Inflammatory macrophage treated with lipopolysaccharide for 1 hour (primary cell): Measurements from ENCODE around the gene RIMKLA.

Source experiments
- DNase-seq, 2 donors: peaks; one replicate each; pipeline ENCODE4 v3.0.0-alpha.2; 2020 to 2022

RIMKLA gene

GRCh38 chr1:42372796-42373195, 7.8 kb upstream of the RIMKLA start:
- no peak for DNase-seq

DNA sequence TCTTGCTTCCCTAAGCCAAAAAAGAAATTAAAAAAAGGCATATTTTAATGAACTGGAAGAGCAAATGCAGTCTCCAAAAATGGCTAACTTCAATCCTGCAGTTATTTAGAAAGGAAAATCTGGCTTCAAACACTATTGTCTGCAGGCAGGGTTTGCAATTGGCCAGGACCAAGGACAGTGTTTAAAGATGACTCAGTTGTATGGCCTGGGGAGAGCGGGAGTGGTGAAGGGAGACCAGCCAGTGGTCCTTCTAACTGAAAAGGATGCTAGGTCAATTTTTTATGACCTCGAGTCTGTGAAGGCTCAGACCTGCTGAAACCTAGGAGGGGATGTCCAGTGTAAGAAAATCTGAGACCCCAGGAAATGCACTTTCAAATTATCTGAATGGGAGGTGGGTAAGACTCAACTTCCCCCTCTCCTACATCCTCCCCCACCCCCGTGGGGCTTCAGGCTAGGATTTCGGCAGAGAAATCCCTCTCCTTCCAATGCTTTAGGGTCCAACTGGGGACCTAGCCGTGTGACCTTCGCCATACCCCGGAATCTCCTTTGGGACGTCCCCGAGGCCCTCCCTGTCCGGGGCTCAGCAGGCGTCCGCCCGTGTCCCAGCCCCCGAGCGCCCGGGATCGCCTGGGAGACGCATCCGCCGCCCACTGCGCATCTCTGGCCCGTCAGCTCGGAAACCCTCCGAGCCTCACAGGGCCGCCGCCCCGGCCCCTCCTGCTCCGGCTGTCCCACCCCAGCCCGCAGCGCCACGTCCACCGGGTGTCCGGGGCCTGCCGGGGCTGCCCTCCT, 602 bp upstream of the RIMKLA start:
- DNase-seq, result no peak

GRCh38 chr1:42381280-42381673, 685 bp downstream of the RIMKLA start:
- DNase-seq, result no peak

- no peak for DNase-seq
Observed at GRCh38 chr1:42385283-42385682, 4.7 kb downstream of the RIMKLA start.

- DNase-seq, result no peak
Observed at GRCh38 chr1:42386051-42386450, 5.5 kb downstream of the RIMKLA start.

DNA sequence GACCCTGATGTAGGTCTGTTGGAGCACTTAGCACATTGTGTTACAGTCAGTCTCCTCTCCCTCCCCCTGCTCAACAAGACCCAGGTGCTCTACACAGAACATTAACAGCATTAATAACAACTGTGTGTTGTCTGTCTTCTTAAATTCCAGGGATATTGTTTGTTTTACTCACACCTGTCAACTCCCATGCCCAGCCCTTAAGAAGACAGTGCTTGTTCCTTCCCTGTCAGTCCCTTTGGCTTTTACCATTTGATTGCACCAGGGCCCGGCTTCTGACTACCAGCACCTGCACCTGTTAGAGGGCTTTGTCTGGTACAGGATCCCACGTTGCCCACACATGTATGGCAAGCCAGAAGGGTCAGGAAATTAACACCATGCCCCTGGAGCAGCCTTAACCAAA, 11.7 kb downstream of the RIMKLA start:
- no peak for DNase-seq

- no peak for DNase-seq
Observed at GRCh38 chr1:42392967-42393848, 12.6 kb downstream of the RIMKLA start.

DNA sequence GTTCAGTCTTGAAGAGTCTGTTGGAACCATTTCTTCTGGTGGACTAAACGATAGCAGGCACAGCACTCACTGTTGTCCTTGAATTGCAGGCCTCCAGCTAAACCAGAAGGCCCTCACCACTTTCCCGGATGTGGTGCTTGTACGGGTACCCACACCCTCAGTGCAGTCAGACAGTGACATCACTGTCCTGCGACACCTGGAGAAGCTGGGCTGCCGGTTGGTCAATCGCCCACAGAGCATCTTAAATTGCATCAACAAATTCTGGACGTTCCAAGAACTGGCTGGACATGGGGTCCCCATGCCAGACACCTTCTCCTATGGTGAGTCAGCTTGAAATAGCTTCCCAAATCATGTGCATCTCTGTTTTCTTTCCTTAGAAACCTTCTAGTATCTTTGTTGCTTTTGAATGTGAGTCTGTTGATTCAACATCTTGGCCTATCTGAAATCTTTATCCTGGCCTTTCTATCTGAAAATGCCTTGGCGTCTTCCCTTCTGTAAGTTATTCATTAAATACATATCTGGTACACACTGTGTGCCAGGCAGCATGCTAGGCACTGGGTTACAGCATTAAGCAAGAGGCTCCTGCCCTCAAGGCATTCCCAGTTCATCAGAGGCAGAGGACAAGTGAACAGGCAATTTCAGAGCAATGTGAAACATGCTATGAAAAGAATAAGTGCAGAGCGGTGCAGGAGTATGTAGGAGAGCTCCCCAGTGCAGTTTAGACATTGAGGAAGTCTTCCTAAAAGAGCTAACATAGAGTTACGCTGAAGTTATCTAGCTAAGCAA, 18.9 kb downstream of the RIMKLA start:
- DNase-seq, result no peak

DNA sequence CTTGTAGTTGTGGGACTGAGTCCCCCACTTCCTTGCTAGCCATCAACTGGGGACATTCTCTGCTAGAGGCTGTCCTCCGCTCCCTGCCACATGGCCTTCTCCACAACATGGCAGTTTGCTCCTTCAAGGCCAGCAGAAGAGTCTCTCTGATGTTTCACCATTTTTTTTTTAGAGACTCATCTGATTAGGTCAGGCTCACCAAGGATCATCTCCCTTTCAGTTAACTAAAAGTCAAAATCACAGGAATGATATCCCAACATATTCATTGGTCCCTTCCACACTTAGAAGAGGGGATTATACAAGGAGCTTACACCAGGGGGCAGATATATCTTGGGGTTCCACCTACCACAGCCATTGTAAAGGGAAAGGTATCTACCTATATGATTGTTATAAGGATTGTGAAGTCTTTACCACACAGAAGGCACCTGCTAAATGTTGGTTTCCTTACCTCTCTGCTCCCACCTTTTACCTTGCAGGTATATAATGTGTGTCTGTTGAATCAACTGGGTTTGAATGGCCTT, 23.3 kb downstream of the RIMKLA start:
- DNase-seq, result peak in 1 of 2 donors; percentile 7

- DNase-seq, result no peak
Observed at GRCh38 chr1:42414551-42415496, 34.2 kb downstream of the RIMKLA start.

GRCh38 chr1:42417166-42417565, 36.6 kb downstream of the RIMKLA start:
- no peak for DNase-seq

DNA sequence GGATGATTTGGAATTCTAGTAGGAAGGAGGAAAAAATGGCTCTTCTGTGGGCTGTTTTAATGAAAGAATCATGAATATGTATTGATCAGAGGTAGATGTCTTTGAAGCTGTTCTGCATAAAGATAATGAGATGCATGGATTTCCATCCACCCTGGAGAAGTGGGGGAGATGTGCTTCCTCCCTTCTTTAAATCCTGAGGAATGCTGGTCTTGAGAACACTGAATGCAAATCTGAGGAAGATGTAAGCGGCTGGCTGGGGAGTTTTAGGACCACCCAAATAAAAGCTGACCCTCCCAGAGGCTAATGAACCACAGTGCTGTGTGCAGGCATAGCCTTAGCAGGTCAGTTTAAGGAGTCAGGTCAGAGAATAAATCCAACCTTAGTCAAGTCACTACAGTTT, 37.9 kb downstream of the RIMKLA start:
- DNase-seq, result no peak

DNA sequence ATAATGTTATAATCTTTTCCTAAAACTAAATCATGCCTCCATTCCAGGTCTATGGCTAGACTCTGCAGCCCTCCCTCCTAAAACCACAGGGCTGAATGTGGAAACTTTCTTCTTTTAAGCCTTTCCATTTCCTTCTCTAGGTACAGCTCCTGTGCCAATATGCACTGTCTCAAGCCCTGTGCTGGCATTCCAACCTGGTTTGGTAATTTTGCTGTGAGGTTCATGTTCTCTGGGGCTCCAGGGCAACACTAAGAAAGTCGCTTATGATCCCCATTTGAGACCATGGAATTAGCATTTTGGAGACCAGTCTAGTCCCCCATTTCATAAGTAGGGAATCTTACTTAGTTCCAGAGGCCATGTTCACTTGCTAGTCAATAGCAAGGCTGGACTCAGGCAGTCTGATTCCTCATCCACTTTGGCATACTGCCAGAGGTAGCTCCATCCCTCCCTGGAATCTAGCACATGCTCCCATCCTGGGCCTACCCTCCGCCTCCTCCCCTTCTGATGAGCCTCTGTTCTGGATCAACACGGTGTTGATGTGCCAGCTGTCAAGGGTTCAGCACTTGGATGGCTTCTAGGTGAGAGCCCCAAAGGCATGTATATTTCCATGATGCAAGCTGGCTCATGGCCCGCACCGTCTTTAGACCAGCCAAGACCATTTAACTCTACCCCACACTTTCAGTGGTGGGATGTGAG, 38.7 kb downstream of the RIMKLA start:
- DNase-seq, result no peak

GRCh38 chr1:42420121-42420520, 39.5 kb downstream of the RIMKLA start:
- no peak for DNase-seq

DNA sequence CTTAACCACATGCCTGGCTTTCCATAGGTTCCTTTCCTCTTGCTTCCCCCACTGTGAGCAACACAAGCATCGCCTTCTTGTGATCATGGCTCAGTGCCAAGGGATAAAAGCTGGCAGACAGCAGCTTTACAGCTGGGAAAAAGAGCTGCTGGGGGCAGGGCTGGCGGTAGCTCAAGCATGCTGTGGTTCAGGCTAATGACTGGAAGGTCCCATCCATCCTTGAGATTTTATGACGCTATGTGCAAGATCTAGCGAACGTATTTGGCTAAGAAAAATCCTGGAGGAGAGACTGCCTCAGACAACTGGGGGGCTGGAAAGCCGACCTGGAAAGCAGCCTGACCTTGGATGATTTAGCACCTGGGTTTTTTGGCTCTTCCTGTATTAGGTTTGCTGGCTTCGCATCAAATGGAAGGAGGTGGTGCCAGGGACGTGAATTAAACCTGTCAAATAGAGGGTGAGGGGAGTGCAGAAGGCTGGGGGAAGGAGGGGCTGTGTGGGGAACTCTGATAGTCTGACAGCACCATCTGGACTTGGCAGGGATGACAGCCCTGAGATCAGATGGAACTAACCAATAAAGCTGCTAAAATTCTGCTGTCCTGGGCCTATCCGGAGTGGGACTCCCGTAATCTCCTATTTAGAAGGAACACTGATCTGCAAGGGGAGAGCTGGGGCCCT, 40.5 kb downstream of the RIMKLA start:
- no peak for DNase-seq

- no peak for DNase-seq
Observed at GRCh38 chr1:42422737-42423136, 42.1 kb downstream of the RIMKLA start.

GRCh38 chr1:42423681-42424080, 43.1 kb downstream of the RIMKLA start:
- DNase-seq, result no peak

GRCh38 chr1:42424201-42424600, 43.6 kb downstream of the RIMKLA start:
- no peak for DNase-seq

GRCh38 chr1:42427240-42427639, 46.6 kb downstream of the RIMKLA start:
- no peak for DNase-seq

DNA sequence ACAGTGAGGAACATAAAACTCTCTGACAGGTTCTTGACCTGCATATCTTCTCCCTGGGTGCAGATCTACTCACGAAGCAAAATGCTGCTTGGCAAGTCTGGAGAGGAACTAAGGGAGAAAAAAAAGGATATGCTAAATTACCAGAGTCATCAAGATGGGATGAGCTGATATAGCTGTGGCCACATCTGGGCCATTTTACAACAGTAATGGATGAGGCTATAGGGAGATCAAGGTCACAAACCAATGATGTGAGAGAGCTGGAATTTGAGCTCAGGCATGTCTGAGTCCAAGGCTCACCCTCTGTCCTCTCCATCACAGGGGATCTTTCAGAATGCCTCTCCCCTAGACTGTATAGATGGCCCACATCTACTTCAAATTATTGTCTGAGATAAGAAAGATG, 49.0 kb downstream of the RIMKLA start:
- peak; percentile 10 to 37 for DNase-seq
